C4-2B (cell line): ENCODE results near the gene SLC8A2.

ENCODE experiments used
- H3K27ac ChIP-seq: fragments of 450-650 bp; 2 replicates; pipeline ENCODE4 v1.5.1; 2017
- ZFX ChIP-seq: fragments of 450-650 bp; IDR thresholded peaks from 2 replicates; pipeline ENCODE4 v1.6.1; 2017
- TF ChIP-seq, protein P1 (sequence below): fragments of 450-650 bp; conservative IDR thresholded peaks from 2 replicates; pipeline ENCODE4 v1.5.1; 2017; ENCODE audit warnings: mild to moderate bottlenecking

Gene SLC8A2

DNA sequence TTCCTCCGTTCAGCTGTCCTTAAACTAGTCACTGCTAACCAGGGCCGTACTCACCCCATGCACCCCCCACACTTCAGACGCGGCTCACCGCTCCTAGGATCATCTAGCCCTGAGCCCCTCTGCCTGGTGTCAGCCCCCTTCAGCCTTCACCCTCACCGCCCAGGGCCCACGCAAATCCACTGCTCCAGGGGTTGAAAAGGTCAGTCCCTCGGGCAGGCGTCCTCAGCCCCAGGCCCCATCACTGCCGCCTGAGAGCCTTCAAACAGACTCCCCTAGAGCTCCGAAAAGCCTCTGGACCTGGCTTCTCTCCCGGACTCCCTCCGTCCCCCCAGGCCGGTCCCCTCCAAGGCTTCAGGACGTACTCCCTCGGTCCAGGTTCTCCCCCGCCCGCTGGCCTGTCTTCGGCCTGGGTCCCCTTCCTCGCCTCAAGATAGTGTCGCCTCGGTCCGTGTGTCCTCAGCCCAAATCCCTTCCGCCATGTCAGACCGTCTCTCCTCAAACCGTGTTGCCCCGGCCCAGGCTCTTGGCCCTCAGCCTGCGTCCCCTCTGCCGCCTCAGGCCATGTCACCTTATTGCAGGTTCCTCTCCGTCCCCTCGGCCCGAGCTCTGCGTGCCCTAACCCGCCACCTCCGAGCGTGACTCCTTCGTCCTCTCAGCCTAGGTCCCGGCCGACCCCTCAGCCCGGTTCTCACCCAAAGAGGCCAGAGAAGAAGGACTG, 42.6 kb upstream of the SLC8A2 start:
- TF ChIP-seq, protein P1, sequence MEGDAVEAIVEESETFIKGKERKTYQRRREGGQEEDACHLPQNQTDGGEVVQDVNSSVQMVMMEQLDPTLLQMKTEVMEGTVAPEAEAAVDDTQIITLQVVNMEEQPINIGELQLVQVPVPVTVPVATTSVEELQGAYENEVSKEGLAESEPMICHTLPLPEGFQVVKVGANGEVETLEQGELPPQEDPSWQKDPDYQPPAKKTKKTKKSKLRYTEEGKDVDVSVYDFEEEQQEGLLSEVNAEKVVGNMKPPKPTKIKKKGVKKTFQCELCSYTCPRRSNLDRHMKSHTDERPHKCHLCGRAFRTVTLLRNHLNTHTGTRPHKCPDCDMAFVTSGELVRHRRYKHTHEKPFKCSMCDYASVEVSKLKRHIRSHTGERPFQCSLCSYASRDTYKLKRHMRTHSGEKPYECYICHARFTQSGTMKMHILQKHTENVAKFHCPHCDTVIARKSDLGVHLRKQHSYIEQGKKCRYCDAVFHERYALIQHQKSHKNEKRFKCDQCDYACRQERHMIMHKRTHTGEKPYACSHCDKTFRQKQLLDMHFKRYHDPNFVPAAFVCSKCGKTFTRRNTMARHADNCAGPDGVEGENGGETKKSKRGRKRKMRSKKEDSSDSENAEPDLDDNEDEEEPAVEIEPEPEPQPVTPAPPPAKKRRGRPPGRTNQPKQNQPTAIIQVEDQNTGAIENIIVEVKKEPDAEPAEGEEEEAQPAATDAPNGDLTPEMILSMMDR: no peak
- TF ChIP-seq ZFX: 0 out of 2 replicates have a peak, but pooled peaks have one; percentile 15
- H3K27ac ChIP-seq: peak overlapping the region; percentile 96

DNA sequence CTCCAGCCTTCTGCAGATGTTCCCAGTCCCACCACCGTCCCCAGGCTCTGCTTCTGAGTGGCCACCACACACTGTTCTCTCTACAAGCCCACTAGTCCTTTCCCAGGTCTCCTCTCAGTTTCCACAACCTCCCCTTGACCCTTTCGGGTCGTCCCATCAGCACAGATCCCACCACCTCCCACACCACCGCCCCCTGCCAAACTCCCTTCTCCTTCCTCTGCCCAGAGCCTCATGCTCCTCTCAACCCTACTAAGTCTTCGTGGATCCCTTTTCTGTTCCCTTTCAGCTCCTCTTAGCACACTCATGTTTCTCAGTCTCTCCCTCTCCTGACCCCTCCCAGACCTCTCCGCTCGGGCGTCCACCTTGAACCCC, 41.2 kb upstream of the SLC8A2 start:
- no peak for TF ChIP-seq ZFX
- TF ChIP-seq, protein P1: no peak
- peak overlapping the region; percentile 96 for H3K27ac ChIP-seq

DNA sequence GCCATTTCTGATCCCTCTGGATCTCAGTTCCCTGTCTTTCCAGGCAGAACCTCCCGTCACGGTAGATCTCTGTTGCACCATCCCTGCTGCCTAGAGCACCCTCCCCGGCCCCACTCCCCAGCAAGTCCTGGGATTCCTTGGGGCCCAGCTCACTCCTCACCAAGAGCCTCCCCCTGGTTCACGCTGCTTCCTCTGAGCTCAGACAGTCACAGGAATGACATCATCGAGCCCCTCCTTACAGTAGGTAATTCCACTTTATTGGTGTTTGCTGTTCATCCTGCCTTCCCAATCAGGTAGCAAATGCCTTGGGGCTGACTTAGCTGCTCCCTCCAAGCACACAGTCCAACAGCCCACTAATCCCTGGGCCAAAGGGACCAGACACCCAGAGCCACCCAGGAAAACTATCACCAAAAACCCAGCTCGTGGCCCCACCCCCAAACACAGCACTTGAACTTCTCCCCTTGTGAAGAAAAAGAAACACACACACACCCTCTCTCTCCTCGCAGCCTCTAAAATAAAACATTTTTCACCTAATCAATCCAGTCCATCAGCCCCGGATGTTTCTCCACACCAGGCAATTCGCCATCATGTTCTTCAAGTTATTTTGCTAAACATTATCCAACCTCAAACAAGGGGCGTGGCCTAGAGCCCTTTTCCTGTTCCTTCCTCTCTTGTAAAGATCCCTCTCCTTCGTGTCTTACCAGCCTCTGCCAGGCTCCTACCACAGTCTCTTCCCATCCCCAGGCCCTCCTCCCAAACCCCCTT, 40.7 kb upstream of the SLC8A2 start:
- peak overlapping the region; percentile 96 for H3K27ac ChIP-seq
- no peak for TF ChIP-seq ZFX
- TF ChIP-seq, protein P1: no peak

DNA sequence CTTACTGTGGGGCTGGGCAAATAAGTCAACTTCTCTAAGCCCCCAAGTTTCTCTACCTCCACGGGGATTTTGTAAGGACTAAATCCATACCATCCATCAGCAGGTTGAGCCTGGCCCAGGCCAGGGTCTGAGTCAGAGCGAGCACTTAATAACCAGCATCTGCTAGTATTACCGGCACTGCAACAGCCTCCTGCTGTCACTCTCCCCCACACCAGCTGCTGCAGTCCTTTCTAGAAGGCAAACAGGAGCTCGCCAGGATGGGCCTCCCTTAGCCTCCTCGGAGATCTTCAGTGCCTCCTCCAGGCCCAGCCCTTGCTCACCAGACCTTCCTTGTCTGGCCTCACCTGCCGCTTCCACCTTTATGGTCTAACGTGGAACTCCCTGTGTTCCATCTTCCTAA, 40.0 kb upstream of the SLC8A2 start:
- peak overlapping the region; percentile 96 for H3K27ac ChIP-seq

DNA sequence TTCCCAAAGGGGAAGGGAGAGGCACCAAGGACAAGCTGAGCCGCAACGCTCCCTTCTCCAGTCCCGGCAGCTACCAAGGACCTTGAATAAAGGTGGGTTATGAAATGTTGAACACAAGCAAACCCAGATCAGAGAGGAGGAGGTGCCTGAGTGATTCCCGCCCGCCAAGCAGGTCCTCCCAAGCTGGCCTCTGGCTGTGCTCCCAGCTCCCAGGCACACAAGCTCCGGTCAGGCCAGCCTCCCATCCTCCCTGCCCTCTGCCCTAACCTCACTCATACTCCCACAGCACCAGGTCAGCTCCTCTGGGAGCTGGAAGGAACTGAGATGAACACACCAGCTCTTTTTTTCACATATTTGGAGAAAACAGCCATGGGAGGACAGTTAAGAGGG, 39.4 kb upstream of the SLC8A2 start:
- TF ChIP-seq, protein P1: no peak
- no peak for TF ChIP-seq ZFX
- H3K27ac ChIP-seq: peak overlapping the region; percentile 96

More for the DNA sequence above, 40.0 kb upstream of the SLC8A2 start:
- TF ChIP-seq, protein P1: no peak

DNA sequence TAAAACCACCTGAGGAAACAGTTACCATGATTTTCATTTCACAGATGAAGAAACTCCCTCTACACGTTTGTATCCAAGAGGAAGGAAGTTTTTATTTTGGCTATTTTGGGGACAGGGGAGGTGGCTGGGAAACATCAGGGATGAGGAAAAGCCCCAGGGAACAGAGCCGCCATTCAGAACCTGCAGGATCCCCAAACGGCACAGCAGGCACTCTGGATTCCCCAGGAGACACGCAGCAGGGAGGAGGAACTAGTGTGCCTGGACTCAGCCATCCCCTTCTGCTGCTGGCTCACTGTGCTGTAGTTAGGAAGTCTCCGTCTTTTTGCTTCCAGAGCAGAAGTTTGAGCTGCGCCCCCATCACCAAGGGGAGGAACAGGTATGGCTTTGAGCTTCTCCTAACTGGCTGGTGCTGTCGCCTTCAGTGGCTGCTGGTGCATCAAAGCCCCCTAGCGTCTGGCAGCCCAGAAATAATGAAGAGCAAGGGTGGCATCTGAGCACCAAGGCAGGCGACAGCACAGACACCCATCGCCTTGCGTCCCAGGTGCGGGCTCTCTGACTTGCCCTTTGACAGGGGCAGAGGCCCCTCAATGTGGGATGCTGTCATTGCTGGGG, 38.9 kb upstream of the SLC8A2 start:
- TF ChIP-seq ZFX: no peak
- TF ChIP-seq, protein P1: no peak
- H3K27ac ChIP-seq: peak overlapping the region; percentile 96

DNA sequence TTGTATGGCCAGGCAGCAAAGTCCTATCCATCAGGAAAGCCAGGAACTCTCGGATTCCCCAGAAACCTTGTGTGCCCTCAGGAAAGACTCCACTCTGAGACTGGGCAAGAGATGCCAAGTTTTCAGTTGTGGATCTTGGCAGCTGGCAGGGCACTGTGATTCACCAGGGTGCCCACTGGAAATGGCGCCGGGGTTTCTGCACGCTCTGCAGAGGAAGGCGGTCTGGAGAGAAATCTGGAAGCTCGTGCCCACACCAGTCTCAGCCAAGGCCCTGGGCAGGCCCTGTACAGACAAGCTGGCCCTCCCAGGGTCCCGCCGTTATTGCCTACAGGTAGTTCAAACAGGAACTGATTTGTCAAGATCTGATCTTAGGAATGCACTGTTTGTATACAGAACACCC, 38.3 kb upstream of the SLC8A2 start:
- H3K27ac ChIP-seq: peak overlapping the region; percentile 96
- TF ChIP-seq ZFX: no peak
- TF ChIP-seq, protein P1: no peak
